Endothelial cell of umbilical vein (primary cell): ENCODE results near the gene CROCC2. TPM values are rescaled to one million over a fixed set of nuclear protein-coding genes. Genes with fewer than 3 reads are reported as not detected.

ENCODE experiments used
- BruUV-seq: library from RNA; stranded (reverse); fragments of 400-500 nt; replicated peaks from 2 replicates; lab custom pipeline; 2021; lab: Mats Ljungman, UMichigan
- CTCF ChIA-PET: fragments of 300-600, 350-600 bp; sonication (Branson Sonifier 250); formaldehyde crosslinking; loops from one replicate; lab custom pipeline; 2021; ENCODE audit warnings: antibody characterized with exemption, inconsistent platforms; lab: Charles Lee
- POLR2A ChIA-PET: fragments of 300-600, 350-600 bp; sonication (Branson Sonifier 250); formaldehyde crosslinking; loops from one replicate; lab custom pipeline; 2021; ENCODE audit warnings: antibody characterized with exemption, inconsistent platforms; lab: Charles Lee
- DNase-seq: peaks from one replicate; pipeline ENCODE4 v3.0.0-alpha.2; 2011; ENCODE audit warnings: low read depth, low spot score
- FAIRE-seq: peaks from 2 replicates; lab custom pipeline; 2011; peaks lifted over from hg19 to GRCh38; lab: Jason Lieb, UNC
- H2AFZ ChIP-seq: 2 replicates; pipeline ENCODE4 v1.6.0; 2012; ENCODE audit warnings: low read depth, low read length, control low read depth, inconsistent platforms
- H3K27ac ChIP-seq: 2 replicates; pipeline ENCODE4 v1.5.1; 2011; ENCODE audit warnings: low read depth, mild to moderate bottlenecking, control low read depth, low read length, moderate library complexity; ENCODE audit not compliant: insufficient read depth
- H3K27me3 ChIP-seq, 2 experiments: 2 replicates each; pipeline versions ENCODE4 v1.6.0 to v1.6.1; 2011; ENCODE audit warnings: low read length in 2 of 2, mixed read lengths in 1 of 2; ENCODE audit not compliant: control insufficient read depth in 2 of 2, insufficient read depth in 2 of 2
- H3K36me3 ChIP-seq, 2 experiments: 2 replicates in 1 of 2; 3 replicates in 1 of 2; pipeline ENCODE4 v1.5.1; 2011; ENCODE audit warnings: low read length in 2 of 2, mild to moderate bottlenecking in 1 of 2, moderate library complexity in 1 of 2; ENCODE audit not compliant: control insufficient read depth in 2 of 2, insufficient read depth in 2 of 2; ENCODE audit errors: extremely low read depth in 1 of 2
- H3K4me1 ChIP-seq: 3 replicates; pipeline ENCODE4 v1.5.1; 2011; ENCODE audit warnings: mild to moderate bottlenecking, low read length; ENCODE audit not compliant: control insufficient read depth, insufficient read depth; ENCODE audit errors: extremely low read depth
- H3K4me2 ChIP-seq: 2 replicates; pipeline ENCODE4 v1.6.1; 2011; ENCODE audit warnings: low read length, control low read depth, mixed read lengths; ENCODE audit not compliant: insufficient read depth
- H3K4me3 ChIP-seq, 3 experiments: fragments of 200-600 bp in 1 of 3; sonication (generic), shearing (Covaris generic) in 1 of 3; replicated peaks in 1 of 3; 2 replicates each; pipeline ENCODE4 v1.5.1; 2011 to 2016; ENCODE audit warnings: control low read depth in 3 of 3, low read length in 3 of 3, mild to moderate bottlenecking in 2 of 3, inconsistent platforms in 1 of 3, low read depth in 1 of 3, moderate library complexity in 1 of 3; ENCODE audit not compliant: insufficient read depth in 1 of 3
- H3K79me2 ChIP-seq: 2 replicates; pipeline ENCODE4 v1.6.0; 2012; ENCODE audit warnings: low read length, inconsistent platforms; ENCODE audit not compliant: control insufficient read depth, insufficient read depth
- H3K9ac ChIP-seq: replicated peaks from 2 replicates; pipeline ENCODE3; 2011; ENCODE audit warnings: low read length, control low read depth; ENCODE audit not compliant: insufficient read depth; ENCODE audit errors: extremely low read depth
- H3K9me1 ChIP-seq: replicated peaks from 3 replicates; pipeline ENCODE4 v1.6.0; 2011; ENCODE audit warnings: mild to moderate bottlenecking, low read length; ENCODE audit not compliant: control insufficient read depth, insufficient read depth; ENCODE audit errors: extremely low read depth
- H3K9me3 ChIP-seq: replicated peaks from 2 replicates; pipeline ENCODE4 v1.5.1; 2012; ENCODE audit warnings: low read length, inconsistent platforms; ENCODE audit not compliant: control insufficient read depth, insufficient read depth
- H4K20me1 ChIP-seq: replicated peaks from 2 replicates; pipeline ENCODE3; 2011; ENCODE audit warnings: mild to moderate bottlenecking, low read length; ENCODE audit not compliant: control insufficient read depth, insufficient read depth; ENCODE audit errors: extremely low read depth
- EZH2 ChIP-seq: IDR thresholded peaks from 2 replicates; pipeline ENCODE4 v1.6.1; 2012; ENCODE audit warnings: borderline replicate concordance, low read depth, mild to moderate bottlenecking, moderate library complexity, low read length, inconsistent platforms; ENCODE audit not compliant: severe bottlenecking
- FOS ChIP-seq: IDR thresholded peaks from 2 replicates; pipeline ENCODE4 v1.6.1; 2011; ENCODE audit warnings: mild to moderate bottlenecking, low read length, moderate library complexity, borderline replicate concordance; ENCODE audit not compliant: insufficient read depth
- JUN ChIP-seq: IDR thresholded peaks from 2 replicates; pipeline ENCODE4 v1.6.1; 2011; ENCODE audit warnings: borderline replicate concordance, low read depth; ENCODE audit not compliant: insufficient read length, insufficient read depth
- MYC ChIP-seq: IDR thresholded peaks from one replicate; pipeline ENCODE4 v1.6.1; 2011; ENCODE audit warnings: mild to moderate bottlenecking, low read depth, low read length
- dilution Hi-C: fragments of 300-500 bp; cut with MboI; formaldehyde crosslinking; loops from one replicate; pipeline ENCODE4 v1.15.0; 2019; ENCODE audit warnings: low sequenced_read_pairs; ENCODE audit not compliant: extremely low pct_ligation_motif_present
- intact Hi-C: fragments of 100-400 bp; cut with micrococcal nuclease; formaldehyde crosslinking; loops from one replicate; pipeline ENCODE4 v1.10.0; 2022
- polyA plus RNA-seq, 4 experiments: library from polyadenylated mRNA; depleted of rRNA in 3 of 4; stranded (reverse) in 3 of 4; unstranded in 1 of 4; fragments of >200 nt; gene quantifications; 2 replicates each; pipeline versions ENCODE4 v1.2.1 to v1.2.3, GENCODE V29; 2011 to 2012; ENCODE audit warnings: missing spikeins in 1 of 4
- total RNA-seq: library from RNA; stranded (reverse); gene quantifications from 2 replicates; pipeline ENCODE4 v1.2.3, GENCODE V29; 2021
- TF ChIP-seq, protein P1 (sequence below), 2 donors: IDR thresholded peaks; 1 replicate in 1 of 2; 2 replicates in 1 of 2; pipeline ENCODE4 v1.5.1; 2011; ENCODE audit warnings: low read length in 2 of 2, mild to moderate bottlenecking in 2 of 2, moderate library complexity in 2 of 2, control low read depth in 1 of 2, inconsistent platforms in 1 of 2, low read depth in 1 of 2; ENCODE audit not compliant: insufficient read depth in 1 of 2; ENCODE audit errors: extremely low read depth in 1 of 2

The CROCC2 gene
- total and polyA plus RNA-seq, 2 donors (not counting 3 experiments of a cell fraction or from before 2014, with no cell fraction given): not detected

DNA sequence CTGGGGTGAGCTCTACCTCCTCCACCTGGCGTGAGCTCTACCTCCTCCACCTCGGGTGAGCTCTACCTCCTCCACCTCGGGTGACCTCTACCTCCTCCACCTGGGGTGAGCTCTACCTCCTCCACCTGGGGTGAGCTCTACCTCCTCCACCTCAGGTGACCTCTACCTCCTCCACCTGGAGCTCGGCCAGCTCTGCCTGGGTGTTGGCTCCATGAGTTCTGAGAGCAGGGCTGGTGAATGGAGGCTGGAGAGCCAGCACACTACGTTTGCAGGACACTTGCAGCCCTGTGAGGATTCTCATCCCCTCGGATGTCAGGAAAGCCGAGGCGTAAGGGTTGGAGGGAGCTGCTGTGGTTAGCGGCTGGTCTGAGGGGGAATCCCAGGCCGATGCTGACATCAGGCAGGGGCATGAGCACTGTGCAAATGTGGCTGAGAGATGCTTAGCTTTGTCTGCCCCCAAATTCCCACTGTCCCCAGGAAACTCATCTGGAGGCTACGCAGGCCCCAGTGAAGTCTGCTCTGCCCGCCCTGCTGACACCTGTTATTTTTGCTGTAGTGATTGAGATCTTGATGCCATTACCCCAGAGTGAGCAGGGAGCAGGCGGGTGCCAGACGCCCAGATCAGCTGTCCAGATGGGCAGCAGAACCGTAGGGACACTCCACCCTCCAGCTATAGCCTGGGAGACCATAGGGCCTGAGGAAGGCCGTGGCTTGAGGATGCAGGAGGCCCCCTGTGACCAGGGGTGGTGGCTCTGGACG is 3.3 kb downstream of the CROCC2 start:
- POLR2A ChIA-PET: no interaction called here

More for the DNA sequence above, 3.3 kb downstream of the CROCC2 start:
- TF ChIP-seq MYC (no peak), FOS (no peak), JUN (no peak), EZH2 (no peak)
- TF ChIP-seq, protein P1, sequence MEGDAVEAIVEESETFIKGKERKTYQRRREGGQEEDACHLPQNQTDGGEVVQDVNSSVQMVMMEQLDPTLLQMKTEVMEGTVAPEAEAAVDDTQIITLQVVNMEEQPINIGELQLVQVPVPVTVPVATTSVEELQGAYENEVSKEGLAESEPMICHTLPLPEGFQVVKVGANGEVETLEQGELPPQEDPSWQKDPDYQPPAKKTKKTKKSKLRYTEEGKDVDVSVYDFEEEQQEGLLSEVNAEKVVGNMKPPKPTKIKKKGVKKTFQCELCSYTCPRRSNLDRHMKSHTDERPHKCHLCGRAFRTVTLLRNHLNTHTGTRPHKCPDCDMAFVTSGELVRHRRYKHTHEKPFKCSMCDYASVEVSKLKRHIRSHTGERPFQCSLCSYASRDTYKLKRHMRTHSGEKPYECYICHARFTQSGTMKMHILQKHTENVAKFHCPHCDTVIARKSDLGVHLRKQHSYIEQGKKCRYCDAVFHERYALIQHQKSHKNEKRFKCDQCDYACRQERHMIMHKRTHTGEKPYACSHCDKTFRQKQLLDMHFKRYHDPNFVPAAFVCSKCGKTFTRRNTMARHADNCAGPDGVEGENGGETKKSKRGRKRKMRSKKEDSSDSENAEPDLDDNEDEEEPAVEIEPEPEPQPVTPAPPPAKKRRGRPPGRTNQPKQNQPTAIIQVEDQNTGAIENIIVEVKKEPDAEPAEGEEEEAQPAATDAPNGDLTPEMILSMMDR (IDR thresholded peaks at IDR 0.05; ENCODE audit: extremely low read depth in 1 of 2, insufficient read depth in 1 of 2, low read depth in 1 of 2, low read length in 2 of 2): no peak
- dilution Hi-C loops: no loop called here
- no peak overlapping the region for H3K27ac ChIP-seq
- no peak overlapping the region for H2AFZ ChIP-seq
- DNase-seq: no peak
- no peaks in the 10 kb centered on the region for H3K9me3 ChIP-seq
- peaks cover 15% of the 10 kb centered on the region for H3K4me1 ChIP-seq
- H3K27me3 ChIP-seq: no peaks in the 10 kb centered on the region
- FAIRE-seq: no peak
- intact Hi-C loops: no loop called here
- H3K36me3 ChIP-seq: no peaks in the 10 kb centered on the region
- H3K4me2 ChIP-seq: no peak overlapping the region
- H3K9ac ChIP-seq: no peak overlapping the region
- BruUV-seq: no TSS peak
- no peak overlapping the region for H3K4me3 ChIP-seq
- no peaks in the 10 kb centered on the region for H4K20me1 ChIP-seq
- no peaks in the 10 kb centered on the region for H3K79me2 ChIP-seq
- CTCF ChIA-PET: no interaction called here
- H3K9me1 ChIP-seq: no peaks in the 10 kb centered on the region
